Kasumi-1 (cell line): Measurements from ENCODE around the gene FAM186B.
A peak's percentile ranks its signal among the peaks of the same experiment; 100 is the strongest.
"Not testable (repeated sequence)": the region's sequence is repeated elsewhere in the genome, so short reads cannot be mapped to it uniquely, and the experiment has no call there.

Experiments
- DNase-seq, 2 experiments: peaks; one replicate each; lab custom pipeline; 2025; lab: John Stamatoyannopoulos, UW

Gene FAM186B, protein sequence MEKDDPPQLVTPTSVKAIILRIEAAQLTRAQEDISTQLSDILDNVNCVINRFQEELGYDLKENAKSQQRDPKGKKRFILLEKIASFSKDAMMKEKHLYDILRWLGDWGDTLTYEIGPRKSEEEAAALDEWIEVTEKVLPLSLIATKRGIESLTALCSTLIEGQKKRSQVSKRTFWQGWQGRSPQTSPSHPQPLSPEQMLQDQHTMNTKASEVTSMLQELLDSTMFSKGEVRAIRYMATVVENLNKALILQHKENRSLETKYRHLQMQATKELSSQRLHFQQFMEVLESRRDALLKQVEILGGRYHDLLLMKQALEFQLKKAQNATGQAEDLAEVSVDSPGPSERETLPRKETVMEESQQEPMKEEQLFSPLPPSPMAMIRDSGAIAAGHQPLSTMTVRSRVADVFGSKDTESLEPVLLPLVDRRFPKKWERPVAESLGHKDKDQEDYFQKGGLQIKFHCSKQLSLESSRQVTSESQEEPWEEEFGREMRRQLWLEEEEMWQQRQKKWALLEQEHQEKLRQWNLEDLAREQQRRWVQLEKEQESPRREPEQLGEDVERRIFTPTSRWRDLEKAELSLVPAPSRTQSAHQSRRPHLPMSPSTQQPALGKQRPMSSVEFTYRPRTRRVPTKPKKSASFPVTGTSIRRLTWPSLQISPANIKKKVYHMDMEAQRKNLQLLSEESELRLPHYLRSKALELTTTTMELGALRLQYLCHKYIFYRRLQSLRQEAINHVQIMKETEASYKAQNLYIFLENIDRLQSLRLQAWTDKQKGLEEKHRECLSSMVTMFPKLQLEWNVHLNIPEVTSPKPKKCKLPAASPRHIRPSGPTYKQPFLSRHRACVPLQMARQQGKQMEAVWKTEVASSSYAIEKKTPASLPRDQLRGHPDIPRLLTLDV

DNA sequence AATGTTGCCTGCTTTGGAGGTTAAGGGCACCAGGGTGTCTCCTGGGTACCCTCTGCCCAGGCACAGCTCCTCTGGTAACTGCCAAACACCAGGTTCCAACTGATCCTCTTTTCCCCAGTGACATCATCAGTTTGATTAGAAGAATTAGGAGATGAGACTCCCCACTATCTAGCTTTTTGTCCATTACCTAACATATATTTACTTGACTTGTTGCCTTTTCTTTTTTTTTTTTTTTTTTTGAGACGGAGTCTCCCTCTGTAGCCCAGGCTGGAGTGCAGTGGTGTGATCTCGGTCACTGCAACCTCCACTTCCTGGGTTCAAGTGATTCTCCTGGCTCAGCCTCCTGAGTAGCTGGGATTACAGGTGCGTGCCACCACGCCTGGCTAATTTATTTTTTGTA lies at the start of gene FAM186B:
FAM186B (minus strand) TSS at position 101 of the 400 bp plus-strand sequence. CDS start 162 bp downstream, outside the sequence.
- DNase-seq, result not testable (repeated sequence)

DNA sequence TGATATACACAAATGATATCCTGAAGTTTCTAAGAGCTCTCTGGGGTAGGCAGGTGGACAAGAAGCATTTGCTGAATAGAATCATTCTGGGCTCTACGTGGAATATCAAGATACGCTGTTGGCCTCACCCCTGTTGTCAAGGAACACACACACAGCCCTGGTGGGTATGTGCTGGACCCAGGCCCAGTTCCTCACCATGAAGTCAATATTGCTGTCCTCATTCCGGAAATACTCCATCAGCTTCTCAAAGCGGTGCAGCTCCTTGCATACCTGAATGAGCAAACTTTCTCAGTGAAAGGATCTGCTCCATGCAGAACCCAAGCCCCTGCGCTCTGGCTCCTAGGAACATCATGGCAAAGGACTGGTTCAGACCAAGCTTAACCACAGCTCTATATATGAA lies 49.3 kb upstream of the FAM186B start:
- DNase-seq, result no peak

DNA sequence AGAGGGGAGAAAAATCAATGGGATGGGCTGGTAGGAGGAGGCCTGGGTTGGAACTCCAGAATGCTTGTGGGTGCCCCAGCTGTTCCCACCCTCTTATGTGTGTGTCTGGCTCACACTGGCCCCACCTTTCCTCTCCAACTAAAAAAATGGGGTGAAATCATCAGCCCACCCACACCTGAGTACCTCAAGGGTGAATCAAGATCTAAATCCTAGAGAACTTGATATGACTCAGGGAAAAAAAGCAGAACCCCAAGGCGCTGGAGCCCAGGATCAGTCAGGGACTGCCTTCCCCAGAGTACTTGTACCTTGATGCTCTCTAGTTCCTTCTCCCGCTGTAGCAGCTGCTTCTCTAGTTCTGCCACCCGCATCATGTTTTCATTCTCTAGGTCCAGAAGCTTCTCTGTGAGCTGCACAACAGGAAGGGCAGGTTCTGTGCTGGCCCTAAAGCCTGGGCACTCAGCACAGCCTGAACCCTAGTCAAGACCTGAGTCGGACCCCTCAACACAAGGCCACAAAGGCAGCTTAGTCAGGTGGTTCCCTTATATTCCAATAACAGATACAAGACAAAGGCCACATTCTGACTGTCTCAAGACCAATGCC lies 47.6 kb upstream of the FAM186B start:
- DNase-seq, result no peak

DNA sequence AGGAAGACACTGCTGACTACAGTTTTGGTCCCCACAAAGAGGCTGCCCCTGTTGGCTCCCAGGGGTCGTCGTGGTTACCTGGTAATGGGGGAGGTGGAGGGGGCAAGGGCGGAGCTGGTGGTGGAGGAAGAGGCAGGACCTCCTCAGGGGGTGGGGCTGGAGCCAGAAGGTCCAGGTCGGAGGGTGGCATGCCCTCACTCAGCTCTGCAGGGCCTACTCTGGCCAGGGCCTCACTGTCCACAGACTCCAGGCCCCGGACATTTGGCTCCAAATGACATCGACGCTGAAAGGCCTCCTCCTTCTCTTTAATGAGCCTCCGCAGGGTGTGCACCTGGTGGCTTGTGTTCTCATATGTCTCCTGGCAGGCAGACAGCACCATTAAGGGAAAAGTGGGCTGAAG lies 46.4 kb upstream of the FAM186B start:
- DNase-seq, result no peak

DNA sequence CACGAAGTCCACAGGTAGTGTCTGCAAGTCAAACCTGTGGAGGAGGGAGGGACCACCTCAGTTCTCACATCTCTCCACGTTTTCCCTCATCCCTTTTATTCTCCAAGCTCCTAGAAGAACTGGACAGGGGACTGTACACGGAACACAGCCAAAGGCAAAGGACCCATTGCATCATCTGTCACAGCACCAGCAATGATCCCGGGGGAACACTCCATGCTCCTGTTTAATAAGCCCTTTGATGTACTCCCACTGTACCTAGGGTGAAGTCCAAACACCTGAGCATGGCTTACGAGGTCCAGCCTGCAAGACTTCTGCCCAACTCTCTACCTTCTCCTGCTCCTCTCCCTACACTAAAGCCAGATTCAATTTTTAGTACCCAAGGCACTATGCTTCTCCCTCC lies 44.5 kb upstream of the FAM186B start:
- DNase-seq, result no peak

DNA sequence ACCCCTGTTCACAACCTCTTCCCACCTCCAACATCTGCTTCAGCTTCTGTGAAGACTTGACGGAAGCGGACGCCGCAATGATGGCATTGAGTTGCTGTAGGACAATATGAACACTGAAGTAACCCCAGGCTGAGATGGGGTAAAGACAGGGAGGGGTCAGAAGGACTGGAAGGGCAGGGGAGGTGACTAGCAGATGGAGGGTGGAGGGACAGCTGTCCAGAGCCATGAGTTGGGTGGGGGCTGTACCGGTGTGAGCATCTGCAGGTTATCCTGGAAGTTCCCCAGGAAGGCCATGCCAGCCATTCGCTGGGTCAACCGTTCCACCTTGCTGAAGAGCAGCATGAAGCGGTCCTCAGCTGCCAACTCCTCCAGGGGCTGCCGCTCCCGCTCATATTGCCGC lies 44.0 kb upstream of the FAM186B start:
- no peak for DNase-seq

DNA sequence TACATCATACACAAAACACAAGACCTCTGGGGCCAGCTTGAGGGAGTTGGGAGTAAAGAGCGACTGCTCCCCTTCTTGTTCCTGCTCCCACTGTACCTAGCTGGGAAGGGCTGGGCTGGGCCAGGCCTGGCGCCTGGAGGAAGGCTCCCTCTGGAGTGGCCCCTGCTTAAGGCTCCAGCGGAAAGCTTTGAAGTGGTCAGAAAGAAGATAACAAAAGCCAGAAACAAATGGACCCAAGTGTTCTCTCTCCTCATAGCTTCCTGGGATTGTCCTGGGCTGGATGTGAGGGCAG lies 43.2 kb upstream of the FAM186B start:
- no peak for DNase-seq

DNA sequence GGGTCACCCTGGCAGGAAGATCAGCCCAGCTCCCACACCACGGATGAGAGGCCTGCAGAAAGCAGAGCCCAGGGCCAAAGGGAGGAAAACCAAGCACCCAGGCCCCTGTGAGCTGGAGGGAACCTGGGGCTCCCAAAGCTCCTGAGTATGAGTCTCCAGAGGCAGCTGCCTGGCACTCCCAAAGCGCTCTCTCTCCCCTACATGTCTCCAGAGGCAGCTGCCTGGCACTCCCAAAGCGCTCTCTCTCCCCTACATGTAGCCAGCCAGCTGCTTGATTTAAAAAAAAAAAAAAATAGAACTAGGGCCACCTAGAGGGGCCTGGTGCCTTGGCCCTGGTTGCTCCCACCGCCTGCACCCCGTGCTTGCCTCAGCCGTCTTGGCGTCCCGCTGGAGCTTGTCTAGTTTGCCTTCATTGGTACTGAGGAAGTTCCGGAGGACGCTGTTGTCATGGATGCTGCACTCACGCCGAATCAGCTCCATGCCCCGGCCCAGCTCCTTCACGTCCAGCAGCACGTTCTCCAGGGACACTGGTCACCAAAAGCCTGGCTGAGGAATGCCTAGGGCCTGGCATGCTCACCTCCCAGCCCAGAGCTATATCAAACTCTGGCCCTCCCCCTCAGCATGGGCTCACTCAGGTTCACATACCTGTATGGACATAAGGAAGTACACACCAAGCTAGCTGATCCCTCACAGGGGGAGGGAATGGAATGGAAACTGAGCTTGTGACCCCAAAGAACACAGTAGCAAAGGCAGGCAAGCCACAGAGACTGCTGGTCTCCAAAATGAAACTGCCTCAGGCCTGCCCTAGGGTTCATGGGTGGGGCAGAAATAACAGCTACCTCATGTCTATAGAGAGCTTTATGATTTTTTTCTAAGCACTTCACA lies 42.6 kb upstream of the FAM186B start:
- no peak for DNase-seq

DNA sequence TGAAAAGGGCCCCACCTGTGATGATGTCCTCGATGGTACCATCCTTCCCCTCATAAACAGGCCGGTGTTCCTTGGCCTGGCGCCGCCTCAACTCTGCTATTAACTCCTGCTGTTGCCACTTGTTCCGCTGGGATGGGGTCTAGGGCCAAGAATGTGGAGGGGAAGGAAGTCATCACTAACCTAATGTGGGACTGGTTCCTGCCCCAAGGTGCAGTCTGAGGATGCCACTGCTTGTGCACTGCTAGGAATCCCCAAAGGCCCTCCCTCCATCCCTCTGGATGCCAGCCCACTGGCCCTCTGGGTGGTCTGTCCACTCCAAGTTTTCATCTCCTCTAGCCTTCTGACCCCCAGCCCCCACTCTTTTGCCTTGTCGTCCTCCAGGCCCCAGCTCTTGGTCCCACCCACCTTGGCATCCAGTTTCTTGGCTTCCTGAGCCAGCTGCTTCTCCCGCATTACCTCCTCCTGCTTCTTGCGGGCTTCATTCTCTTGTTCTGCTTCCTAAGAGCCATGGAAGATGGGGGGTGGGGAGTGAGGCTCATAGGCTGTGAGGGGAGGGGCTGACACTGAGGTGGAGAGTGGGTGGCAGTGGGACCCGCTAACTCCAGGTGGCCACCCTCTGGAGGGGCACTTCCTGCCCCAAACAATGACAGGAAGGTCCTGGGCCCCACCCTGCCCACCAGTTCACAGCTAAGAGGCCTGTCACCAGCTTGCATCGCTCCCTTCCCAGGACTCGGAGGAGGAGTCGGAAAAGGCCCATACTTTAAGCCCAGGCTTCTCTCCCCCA lies 41.6 kb upstream of the FAM186B start:
- no peak for DNase-seq

DNA sequence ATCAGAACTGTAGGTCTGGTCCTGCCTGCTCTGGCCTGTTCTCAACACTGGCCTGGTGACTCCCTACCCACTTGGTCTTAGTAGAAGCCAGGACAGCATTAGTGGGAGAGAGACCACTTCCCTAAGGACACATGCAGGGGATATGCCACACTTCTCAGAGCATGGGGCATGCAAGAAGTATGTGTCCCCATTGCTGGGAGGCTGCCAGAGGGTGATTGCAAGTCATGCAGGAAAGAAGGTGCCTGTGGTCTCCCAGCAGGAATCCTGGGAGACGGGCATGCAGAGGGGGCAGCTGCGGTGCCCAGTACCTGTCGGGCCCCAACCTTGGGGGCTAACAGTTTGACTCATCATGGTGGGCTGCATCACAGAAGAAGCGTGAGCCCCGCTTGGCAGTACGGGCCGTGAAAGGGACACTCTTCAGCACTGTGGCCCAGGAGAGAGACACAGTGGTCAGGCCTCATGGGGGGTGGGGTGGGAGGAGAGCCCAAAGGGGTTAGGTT lies 40.9 kb upstream of the FAM186B start:
- no peak for DNase-seq

DNA sequence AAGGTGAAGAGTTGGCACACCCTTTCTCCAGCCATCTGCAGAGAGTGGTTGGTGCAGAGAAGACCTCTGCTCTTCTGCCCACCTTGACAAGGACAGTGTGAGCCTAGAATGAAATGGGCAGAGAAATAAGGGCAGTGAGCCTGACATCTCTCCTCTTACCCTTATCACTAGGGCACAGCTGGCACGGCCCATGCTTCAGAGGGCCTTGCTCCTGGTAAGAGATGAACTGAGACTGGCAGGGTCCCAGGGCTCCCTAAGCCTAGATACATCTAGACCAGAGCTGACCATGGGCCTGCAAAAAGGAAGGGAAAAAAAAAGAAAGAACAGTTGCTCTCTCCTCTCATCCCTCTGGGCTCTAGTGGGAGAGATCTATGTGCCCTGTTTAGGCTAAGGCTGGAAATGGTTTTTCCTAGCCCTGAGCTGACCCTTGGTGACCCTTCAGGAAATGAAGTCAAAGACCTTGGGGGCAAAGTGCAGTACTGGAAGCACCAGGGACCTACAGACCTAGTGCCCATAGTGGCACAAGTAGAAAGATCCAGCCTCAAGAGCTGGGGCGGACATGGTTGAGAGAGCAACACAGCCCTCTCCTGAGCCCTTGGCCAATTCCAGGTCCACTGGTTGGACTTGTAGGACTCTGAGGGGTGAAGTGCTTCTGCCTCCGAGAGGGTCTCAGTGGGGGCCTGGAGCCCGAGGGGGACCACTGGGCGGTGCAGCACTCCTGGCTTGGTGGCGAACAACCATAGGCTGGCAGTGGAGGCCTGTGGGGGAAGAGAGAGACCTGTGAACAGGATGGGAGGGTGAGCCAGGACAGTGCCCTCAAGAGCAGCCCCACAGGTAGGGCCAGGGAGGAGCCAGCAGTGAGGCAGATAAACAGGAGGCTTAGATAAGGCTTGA lies 40.0 kb upstream of the FAM186B start:
- DNase-seq, result no peak

DNA sequence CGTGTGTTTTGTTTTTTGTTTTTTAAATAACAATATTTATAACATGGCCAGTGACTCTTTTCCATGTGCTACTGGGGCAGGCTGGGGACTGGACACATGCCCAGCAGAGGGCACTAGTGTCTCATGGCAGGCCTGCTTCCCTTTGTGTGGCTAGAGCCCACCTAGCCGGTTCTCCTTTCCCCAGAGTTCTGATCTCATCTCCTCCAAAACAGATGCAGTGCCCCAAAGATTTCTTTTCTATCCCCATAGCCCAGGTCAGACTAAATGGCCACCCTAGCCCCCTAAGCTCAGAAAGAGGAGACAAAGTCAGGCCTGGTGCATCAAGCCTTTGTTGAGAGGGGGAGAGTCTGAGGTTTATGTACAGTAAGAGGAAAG lies 39.2 kb upstream of the FAM186B start:
- peak; percentile 81 to 82 for DNase-seq

DNA sequence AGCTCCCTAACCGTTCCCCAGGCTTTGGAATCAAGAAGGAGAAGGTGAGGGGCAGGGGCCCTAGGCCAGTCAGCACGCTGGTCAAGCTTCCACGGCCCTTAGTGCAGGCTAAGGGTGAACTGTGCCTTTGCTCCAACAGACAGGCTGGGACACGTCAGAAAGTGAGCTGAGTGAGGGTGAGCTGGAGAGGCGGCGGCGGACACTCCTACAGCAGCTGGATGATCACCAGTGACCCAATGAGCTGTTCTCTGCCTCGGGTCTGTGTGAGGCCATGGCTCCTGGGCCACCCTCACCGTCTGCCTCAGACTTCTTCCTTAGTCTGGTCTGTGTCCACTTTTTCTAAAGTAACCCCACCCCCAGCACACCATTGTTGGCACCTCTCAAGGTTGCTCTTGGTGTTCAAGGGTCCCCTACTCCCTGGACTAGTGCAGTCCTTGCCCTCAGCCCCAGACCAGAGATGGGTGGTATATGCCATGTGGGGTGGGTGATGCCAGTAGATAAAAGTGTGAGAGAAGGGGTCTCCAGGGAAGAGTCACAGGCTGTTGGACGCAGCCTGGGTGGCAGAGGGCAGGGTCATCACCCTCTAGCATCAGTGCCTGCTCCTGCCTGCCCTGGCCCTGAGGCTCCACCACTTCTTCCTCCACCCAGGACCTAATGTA lies 38.7 kb upstream of the FAM186B start:
- no peak for DNase-seq

DNA sequence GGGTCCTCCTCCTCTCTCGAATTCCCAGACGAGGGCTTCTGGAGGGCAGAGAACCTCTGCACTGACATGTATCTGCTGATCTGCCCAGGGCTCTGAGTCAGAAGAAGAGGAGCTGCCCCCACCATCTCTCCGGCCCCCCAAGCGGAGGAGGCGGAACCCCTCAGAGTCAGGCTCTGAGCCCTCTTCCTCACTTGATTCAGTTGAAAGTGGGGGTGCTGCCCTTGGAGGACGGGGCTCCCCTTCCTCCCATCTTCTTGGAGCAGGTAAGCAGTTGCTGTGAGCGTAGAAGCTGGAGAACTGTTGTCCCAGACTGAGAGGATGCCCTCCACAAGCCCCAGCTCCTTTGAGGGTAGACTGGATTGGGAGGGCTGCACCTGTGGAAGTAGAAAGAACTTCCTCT lies 37.7 kb upstream of the FAM186B start:
- DNase-seq, result no peak

DNA sequence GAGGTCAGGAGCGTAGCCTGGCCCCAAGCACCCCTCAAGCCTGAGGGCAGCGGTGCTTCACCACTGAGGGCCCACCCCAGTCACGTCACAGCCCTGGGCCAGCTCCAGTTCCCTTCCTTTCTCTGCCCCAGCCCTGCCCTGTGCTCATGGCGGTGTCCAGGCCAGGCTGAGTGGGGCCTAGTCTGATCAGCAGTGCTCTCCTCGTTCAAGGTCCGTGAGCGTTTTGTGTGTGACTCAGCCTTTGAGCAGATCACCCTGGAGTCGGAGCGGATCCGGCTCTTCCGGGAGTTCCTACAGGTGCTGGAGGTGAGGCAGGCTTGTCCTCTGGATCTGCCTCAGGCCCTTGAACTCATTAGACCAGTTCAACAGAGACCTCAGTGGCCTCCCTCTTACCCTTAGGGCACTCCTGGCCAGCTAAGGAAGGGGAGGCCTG lies 36.9 kb upstream of the FAM186B start:
- no peak for DNase-seq

DNA sequence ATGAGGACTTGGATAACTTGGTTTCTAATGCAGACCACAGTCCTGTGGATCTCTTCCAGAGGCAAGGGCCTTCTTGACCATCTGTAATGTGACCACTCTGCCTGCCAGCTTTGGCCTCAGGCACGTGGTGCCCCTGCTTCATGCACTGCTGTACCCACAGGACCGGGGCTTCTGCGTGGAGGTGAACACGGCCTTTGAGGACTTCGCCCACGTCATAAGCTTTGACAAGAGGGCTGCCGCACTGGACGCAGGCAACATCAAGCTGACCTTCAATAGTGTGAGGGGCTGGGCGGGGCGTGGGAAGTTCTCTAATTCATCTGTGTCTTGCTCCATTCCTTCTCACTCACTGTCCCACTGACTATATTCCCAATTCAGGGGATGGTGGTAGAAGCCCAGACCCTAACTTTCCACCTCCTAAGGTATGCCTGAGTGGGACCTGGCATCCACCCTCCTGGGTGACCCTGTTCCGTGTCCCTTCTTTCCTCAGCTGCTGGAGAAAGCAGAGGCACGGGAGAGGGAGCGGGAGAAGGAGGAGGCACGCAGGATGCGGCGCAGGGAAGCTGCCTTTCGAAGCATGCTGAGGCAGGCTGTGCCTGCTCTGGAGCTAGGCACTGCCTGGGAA lies 36.4 kb upstream of the FAM186B start:
- no peak for DNase-seq

DNA sequence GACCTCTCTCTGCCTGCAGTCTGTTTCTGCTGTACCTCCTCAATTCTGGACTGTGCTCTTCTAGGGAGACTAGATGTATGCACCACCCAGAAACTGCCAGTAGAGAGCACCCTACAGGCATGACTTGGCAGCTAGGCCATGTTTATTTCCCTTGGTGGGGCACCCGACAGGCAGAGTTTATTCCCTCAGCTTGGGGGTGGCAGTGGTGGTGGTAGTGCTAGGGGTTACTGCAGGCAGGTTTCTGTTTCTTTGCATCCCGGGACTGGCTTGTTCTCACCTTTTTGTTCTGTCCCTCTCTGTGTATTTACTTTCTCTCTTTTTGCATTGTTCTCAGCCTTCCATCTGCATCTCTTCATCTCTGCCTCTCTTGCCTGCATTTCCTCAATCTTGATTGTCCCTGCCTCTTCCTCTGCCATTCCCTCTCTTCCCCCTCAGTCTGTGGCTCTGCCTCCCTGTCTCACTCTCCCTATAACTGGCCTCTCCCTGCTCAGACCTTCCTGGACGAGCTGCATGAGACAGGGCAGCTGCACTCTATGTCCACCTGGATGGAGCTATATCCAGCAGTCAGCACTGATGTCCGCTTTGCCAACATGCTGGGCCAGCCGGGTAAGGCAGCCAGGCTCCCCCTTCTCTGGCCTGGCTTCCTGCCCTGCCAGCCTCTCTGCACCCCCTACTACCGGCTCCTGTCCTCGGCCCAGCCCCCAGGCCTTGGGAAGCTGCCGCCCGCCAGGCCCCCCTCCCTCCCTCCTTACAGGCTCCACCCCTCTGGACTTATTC lies 31.7 kb upstream of the FAM186B start:
- DNase-seq, result peak; percentile 81 to 90

DNA sequence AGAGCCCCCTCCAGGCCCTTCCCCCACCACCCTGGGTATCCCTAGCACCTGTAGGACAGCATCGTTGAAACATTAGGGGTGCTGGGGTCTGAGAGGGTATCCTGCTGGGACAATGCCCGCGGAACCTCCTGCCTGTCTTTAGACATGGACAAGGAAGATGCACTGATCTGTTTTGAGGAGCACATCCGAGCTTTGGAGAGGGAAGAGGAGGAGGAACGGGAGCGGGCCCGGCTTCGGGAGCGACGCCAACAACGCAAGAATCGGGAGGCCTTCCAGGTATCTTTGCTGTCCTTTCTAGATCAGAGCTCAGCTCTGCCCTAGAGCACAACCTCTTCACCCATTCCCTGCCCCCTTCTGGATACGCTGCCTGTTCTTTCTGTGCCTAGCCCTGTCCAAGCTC lies 31.1 kb upstream of the FAM186B start:
- DNase-seq, result no peak
